GM23338 (cell line): ENCODE measurements around the gene KCNJ13. TPM values are rescaled to one million over a fixed set of nuclear protein-coding genes. Genes with fewer than 3 reads are reported as not detected.

Source experiments
- ATAC-seq: fragments of 200-7000 bp; cut with Tn5 transposase; 3 replicates; pipeline ENCODE4 v1.9.1; 2020
- DNase-seq: peaks from one replicate; pipeline ENCODE4 v3.0.0-alpha.2; 2015; ENCODE audit warnings: low spot score
- H2AFZ ChIP-seq: fragments of 200-600 bp; sonication (generic); 2 replicates; pipeline ENCODE4 v1.8.0; 2016; ENCODE audit warnings: antibody characterized with exemption, mild to moderate bottlenecking, moderate library complexity
- H3F3A ChIP-seq: fragments of 200-600 bp; sonication (generic); replicated peaks from 2 replicates; pipeline ENCODE4 v1.8.0; 2017; ENCODE audit warnings: antibody characterized with exemption, mixed run types, low read depth
- H3K27ac ChIP-seq: fragments of 200-600 bp; sonication (generic); 2 replicates; pipeline ENCODE4 v1.6.1; 2016; ENCODE audit warnings: low read depth
- H3K27me3 ChIP-seq: fragments of 200-600 bp; sonication (generic); 2 replicates; pipeline ENCODE4 v1.8.0; 2016; ENCODE audit warnings: mild to moderate bottlenecking, mixed run types, moderate library complexity; ENCODE audit not compliant: insufficient read depth
- H3K36me3 ChIP-seq: fragments of 200-600 bp; sonication (generic); 2 replicates; pipeline ENCODE4 v1.8.0; 2016; ENCODE audit warnings: mild to moderate bottlenecking; ENCODE audit not compliant: insufficient read depth
- H3K4me1 ChIP-seq: fragments of 200-600 bp; sonication (generic); 2 replicates; pipeline ENCODE4 v1.8.0; 2016; ENCODE audit warnings: mild to moderate bottlenecking, moderate library complexity; ENCODE audit not compliant: insufficient read depth
- H3K4me2 ChIP-seq: fragments of 200-600 bp; sonication (generic); 2 replicates; pipeline ENCODE4 v1.7.1; 2017; ENCODE audit warnings: mixed run types
- H3K4me3 ChIP-seq: fragments of 200-600 bp; sonication (generic); 2 replicates; pipeline ENCODE4 v1.6.1; 2016; ENCODE audit warnings: mixed run types
- H3K79me2 ChIP-seq: fragments of 200-600 bp; sonication (generic); replicated peaks from 2 replicates; pipeline ENCODE4 v1.8.0; 2017; ENCODE audit warnings: mild to moderate bottlenecking; ENCODE audit not compliant: insufficient read depth
- H3K9me2 ChIP-seq: fragments of 200-600 bp; sonication (generic); 2 replicates; pipeline ENCODE4 v1.8.0; 2017; ENCODE audit not compliant: insufficient read depth
- H4K20me1 ChIP-seq: fragments of 200-600 bp; sonication (generic); replicated peaks from 2 replicates; pipeline ENCODE4 v1.8.0; 2017; ENCODE audit warnings: mild to moderate bottlenecking; ENCODE audit not compliant: insufficient read depth
- H3K27ac Mint-ChIP-seq: 2 replicates; pipeline ENCODE4 v1.8.0; 2020; ENCODE audit warnings: inconsistent platforms, mild to moderate bottlenecking, moderate library complexity, mixed read lengths
- H3K27me3 Mint-ChIP-seq: 3 replicates; pipeline ENCODE4 v1.8.0; 2022; ENCODE audit warnings: low read depth, mild to moderate bottlenecking, moderate library complexity, mixed read lengths, inconsistent platforms; ENCODE audit not compliant: insufficient read depth, poor library complexity
- H3K36me3 Mint-ChIP-seq: 3 replicates; pipeline ENCODE4 v1.8.0; 2021; ENCODE audit warnings: low read depth, mild to moderate bottlenecking, inconsistent platforms, moderate library complexity, mixed read lengths
- H3K4me1 Mint-ChIP-seq: 3 replicates; pipeline ENCODE4 v1.8.0; 2020; ENCODE audit warnings: mild to moderate bottlenecking, inconsistent platforms, mixed read lengths
- H3K4me3 Mint-ChIP-seq: 3 replicates; pipeline ENCODE4 v1.8.0; 2021; ENCODE audit warnings: moderate library complexity, mild to moderate bottlenecking, inconsistent platforms, mixed read lengths
- H3K9me3 Mint-ChIP-seq: 3 replicates; pipeline ENCODE4 v1.8.0; 2020; ENCODE audit warnings: moderate library complexity, mild to moderate bottlenecking, inconsistent platforms, mixed read lengths
- EZH2 ChIP-seq: fragments of 200-600 bp; sonication (generic); IDR thresholded peaks from one replicate; pipeline ENCODE4 v1.8.0; 2017; ENCODE audit warnings: antibody characterized with exemption, mild to moderate bottlenecking, low read depth; ENCODE audit not compliant: unreplicated experiment
- NANOG ChIP-seq: IDR thresholded peaks from 2 replicates; pipeline ENCODE4 v1.6.1; 2016; ENCODE audit warnings: antibody characterized with exemption, borderline replicate concordance
- POLR2AphosphoS5 ChIP-seq: IDR thresholded peaks from 2 replicates; pipeline ENCODE4 v1.6.1; 2016; ENCODE audit warnings: antibody characterized with exemption, low read depth
- STAT1 ChIP-seq: IDR thresholded peaks from one replicate; pipeline ENCODE4 v1.6.1; 2016; ENCODE audit warnings: antibody characterized with exemption; ENCODE audit not compliant: unreplicated experiment
- ZNF331 ChIP-seq: fragments of 250-450 bp; sonication (Bioruptor Pico); IDR thresholded peaks from 2 replicates; pipeline ENCODE4 v1.5.0; 2020; ENCODE audit warnings: low read depth, mild to moderate bottlenecking, moderate library complexity
- polyA plus RNA-seq: library from polyadenylated mRNA; unstranded; fragments of >200 nt; fragmentation: Nextera tagmentation; extraction: Ambion mirVana; gene quantifications from 2 replicates; pipeline ENCODE4 v1.2.1, GENCODE V29; 2016
- total RNA-seq: library from RNA; depleted of rRNA; stranded (reverse); fragments of >200 nt; shearing (Covaris generic); gene quantifications from 2 replicates; pipeline ENCODE4 v1.2.3, GENCODE V29; 2014
- TF ChIP-seq, protein P1 (sequence below), 2 experiments: fragments of 200-600 bp in 1 of 2; sonication (generic) in 1 of 2; conservative IDR thresholded peaks; 2 replicates each; pipeline versions ENCODE4 v1.5.1 to v1.6.1; 2016 to 2017; ENCODE audit warnings: antibody characterized with exemption in 2 of 2, low read depth in 2 of 2, mild to moderate bottlenecking in 2 of 2, moderate library complexity in 1 of 2
- TF ChIP-seq, protein P2 (sequence below): IDR thresholded peaks from 2 replicates; pipeline ENCODE4 v1.6.1; 2016; ENCODE audit warnings: antibody characterized with exemption
- TF ChIP-seq, protein P3 (sequence below): IDR thresholded peaks from one replicate; pipeline ENCODE4 v1.6.1; 2018; ENCODE audit warnings: antibody characterized with exemption; ENCODE audit not compliant: unreplicated experiment

KCNJ13 gene
- total and polyA plus RNA-seq, 2 experiments from 2014 or later, result 0.37 TPM; not detected in 1

DNA sequence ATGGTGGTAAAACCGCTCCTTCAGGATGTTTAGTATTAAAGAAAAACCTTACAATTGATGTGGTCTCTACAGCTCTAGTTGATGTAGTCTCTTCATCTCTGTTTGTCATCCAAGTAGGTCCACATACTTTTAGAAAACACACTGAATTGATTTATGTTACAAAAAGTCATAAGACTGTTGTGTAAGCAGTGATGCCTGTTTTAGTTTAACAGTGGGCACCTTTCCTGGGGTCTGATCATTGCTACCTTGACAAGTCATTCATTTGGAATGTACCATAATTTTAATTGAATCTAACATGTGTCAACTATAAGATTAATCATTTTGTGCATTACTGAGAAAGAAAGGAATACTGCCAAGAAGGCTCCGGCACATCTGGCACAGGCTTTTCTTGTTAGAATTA lies 44.9 kb downstream of the KCNJ13 start:
- no peaks in the 10 kb centered on the region for H3K27me3 ChIP-seq
- H3K4me1 Mint-ChIP-seq, result no peaks in the 10 kb centered on the region
- peaks cover 72% of the 10 kb centered on the region for H3K79me2 ChIP-seq
- peaks cover 2% of the 10 kb centered on the region for H3K27me3 Mint-ChIP-seq
- peaks cover 27% of the 10 kb centered on the region; the same call in 2 of the 3 replicates for H3K36me3 Mint-ChIP-seq
- peaks cover 14% of the 10 kb centered on the region; the same call in 1 of the 2 replicates for H3K36me3 ChIP-seq
- H2AFZ ChIP-seq, result no peak overlapping the region
- no peaks in the 10 kb centered on the region for H3K9me3 Mint-ChIP-seq
- DNase-seq (no peak), ATAC-seq (no peak)
- no peaks in the 10 kb centered on the region for H3K9me2 ChIP-seq
- TF ChIP-seq STAT1 (no peak), EZH2 (no peak), POLR2AphosphoS5 (no peak)
- TF ChIP-seq, protein P1, sequence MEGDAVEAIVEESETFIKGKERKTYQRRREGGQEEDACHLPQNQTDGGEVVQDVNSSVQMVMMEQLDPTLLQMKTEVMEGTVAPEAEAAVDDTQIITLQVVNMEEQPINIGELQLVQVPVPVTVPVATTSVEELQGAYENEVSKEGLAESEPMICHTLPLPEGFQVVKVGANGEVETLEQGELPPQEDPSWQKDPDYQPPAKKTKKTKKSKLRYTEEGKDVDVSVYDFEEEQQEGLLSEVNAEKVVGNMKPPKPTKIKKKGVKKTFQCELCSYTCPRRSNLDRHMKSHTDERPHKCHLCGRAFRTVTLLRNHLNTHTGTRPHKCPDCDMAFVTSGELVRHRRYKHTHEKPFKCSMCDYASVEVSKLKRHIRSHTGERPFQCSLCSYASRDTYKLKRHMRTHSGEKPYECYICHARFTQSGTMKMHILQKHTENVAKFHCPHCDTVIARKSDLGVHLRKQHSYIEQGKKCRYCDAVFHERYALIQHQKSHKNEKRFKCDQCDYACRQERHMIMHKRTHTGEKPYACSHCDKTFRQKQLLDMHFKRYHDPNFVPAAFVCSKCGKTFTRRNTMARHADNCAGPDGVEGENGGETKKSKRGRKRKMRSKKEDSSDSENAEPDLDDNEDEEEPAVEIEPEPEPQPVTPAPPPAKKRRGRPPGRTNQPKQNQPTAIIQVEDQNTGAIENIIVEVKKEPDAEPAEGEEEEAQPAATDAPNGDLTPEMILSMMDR (conservative IDR thresholded peaks at IDR 0.05; ENCODE audit: low read depth in 2 of 2), result no peak
- TF ChIP-seq, protein P2, sequence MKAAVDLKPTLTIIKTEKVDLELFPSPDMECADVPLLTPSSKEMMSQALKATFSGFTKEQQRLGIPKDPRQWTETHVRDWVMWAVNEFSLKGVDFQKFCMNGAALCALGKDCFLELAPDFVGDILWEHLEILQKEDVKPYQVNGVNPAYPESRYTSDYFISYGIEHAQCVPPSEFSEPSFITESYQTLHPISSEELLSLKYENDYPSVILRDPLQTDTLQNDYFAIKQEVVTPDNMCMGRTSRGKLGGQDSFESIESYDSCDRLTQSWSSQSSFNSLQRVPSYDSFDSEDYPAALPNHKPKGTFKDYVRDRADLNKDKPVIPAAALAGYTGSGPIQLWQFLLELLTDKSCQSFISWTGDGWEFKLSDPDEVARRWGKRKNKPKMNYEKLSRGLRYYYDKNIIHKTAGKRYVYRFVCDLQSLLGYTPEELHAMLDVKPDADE, result no peak
- no peaks in the 10 kb centered on the region for H3K4me1 ChIP-seq
- no peak overlapping the region for H3K4me2 ChIP-seq
- no peak overlapping the region for H3K4me3 Mint-ChIP-seq
- H3K27ac ChIP-seq, result no peak overlapping the region
- H3K4me3 ChIP-seq, result no peak overlapping the region
- no peaks in the 10 kb centered on the region for H3F3A ChIP-seq
- H3K27ac Mint-ChIP-seq, result no peak overlapping the region
- peaks cover 13% of the 10 kb centered on the region; the same call in 1 of the 2 replicates for H4K20me1 ChIP-seq

DNA sequence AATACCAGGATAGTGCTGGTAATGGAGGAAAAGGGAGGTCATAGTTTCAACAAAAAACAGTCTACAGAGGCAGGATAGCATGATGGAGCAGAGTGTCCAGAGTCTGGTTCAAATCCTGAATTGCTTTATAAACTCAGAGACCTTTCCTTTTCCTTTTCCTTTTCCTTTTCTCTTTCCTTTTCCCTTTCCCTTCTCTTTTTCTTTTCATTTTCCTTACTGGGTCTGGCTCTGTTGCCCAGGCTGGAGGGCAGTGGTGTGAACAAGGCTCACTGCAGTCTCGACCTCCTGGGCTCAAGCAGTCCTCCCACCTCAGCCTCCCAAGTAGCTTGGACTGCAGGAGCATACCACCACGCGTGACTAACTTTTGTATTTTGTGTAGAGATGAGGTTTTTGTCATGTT lies 47.6 kb downstream of the KCNJ13 start:
- Histone ChIP-seq H3K27ac (no peak overlapping the region), H3K9me2 (no peaks in the 10 kb centered on the region), H4K20me1 (peaks cover 25% of the 10 kb centered on the region), H2AFZ (no peak overlapping the region), H3K27me3 (no peaks in the 10 kb centered on the region), H3F3A (no peaks in the 10 kb centered on the region), H3K4me1 (no peaks in the 10 kb centered on the region), H3K79me2 (peaks cover 93% of the 10 kb centered on the region), H3K36me3 (0 out of 2 replicates have a peak, but pooled peaks cover 3% of the 10 kb centered on the region), H3K4me3 (no peak overlapping the region), H3K4me2 (no peak overlapping the region)
- H3K27ac Mint-ChIP-seq, result no peak overlapping the region
- no peak overlapping the region for H3K4me3 Mint-ChIP-seq
- DNase-seq (no peak), ATAC-seq (no peak)
- H3K36me3 Mint-ChIP-seq, result peaks cover 32% of the 10 kb centered on the region; the same call in 2 of the 3 replicates
- H3K9me3 Mint-ChIP-seq, result no peaks in the 10 kb centered on the region
- H3K4me1 Mint-ChIP-seq, result no peaks in the 10 kb centered on the region
- peaks cover 2% of the 10 kb centered on the region for H3K27me3 Mint-ChIP-seq
- TF ChIP-seq EZH2, result no peak
- no peak for TF ChIP-seq NANOG
- no peak for TF ChIP-seq ZNF331 (CRISPR knock-in tag)
- TF ChIP-seq, protein P2, result no peak
- TF ChIP-seq, protein P3, sequence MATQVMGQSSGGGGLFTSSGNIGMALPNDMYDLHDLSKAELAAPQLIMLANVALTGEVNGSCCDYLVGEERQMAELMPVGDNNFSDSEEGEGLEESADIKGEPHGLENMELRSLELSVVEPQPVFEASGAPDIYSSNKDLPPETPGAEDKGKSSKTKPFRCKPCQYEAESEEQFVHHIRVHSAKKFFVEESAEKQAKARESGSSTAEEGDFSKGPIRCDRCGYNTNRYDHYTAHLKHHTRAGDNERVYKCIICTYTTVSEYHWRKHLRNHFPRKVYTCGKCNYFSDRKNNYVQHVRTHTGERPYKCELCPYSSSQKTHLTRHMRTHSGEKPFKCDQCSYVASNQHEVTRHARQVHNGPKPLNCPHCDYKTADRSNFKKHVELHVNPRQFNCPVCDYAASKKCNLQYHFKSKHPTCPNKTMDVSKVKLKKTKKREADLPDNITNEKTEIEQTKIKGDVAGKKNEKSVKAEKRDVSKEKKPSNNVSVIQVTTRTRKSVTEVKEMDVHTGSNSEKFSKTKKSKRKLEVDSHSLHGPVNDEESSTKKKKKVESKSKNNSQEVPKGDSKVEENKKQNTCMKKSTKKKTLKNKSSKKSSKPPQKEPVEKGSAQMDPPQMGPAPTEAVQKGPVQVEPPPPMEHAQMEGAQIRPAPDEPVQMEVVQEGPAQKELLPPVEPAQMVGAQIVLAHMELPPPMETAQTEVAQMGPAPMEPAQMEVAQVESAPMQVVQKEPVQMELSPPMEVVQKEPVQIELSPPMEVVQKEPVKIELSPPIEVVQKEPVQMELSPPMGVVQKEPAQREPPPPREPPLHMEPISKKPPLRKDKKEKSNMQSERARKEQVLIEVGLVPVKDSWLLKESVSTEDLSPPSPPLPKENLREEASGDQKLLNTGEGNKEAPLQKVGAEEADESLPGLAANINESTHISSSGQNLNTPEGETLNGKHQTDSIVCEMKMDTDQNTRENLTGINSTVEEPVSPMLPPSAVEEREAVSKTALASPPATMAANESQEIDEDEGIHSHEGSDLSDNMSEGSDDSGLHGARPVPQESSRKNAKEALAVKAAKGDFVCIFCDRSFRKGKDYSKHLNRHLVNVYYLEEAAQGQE, result no peak
- no peak for TF ChIP-seq STAT1
